ENCODE data around the gene INA.

Gene INA

GRCh38 chr10:103276251-103276895 lies 565 bp upstream of the INA start:
- DNase-seq (ENCODE audit: low read depth) = no peak

GRCh38 chr10:103277713-103278536 lies 987 bp downstream of the INA start:
- DNase-seq (ENCODE audit: low read depth) = no peak

GRCh38 chr10:103278537-103278823 lies 1.5 kb downstream of the INA start:
- DNase-seq (ENCODE audit: low read depth) = no peak

- DNase-seq (ENCODE audit: low read depth) = no peak
Observed at GRCh38 chr10:103278862-103279298, 1.9 kb downstream of the INA start.

GRCh38 chr10:103280031-103280430 lies 3.1 kb downstream of the INA start:
- no peak for DNase-seq (ENCODE audit: low read depth)

- no peak for DNase-seq (ENCODE audit: low read depth)
Observed at GRCh38 chr10:103280506-103280905, 3.6 kb downstream of the INA start.

GRCh38 chr10:103281753-103282152 lies 4.8 kb downstream of the INA start:
- DNase-seq (ENCODE audit: low read depth) = no peak

- no peak for DNase-seq (ENCODE audit: low read depth)
Observed at GRCh38 chr10:103282961-103283360, 6.0 kb downstream of the INA start.

GRCh38 chr10:103284170-103284569 lies 7.2 kb downstream of the INA start:
- DNase-seq (ENCODE audit: low read depth) = no peak

- DNase-seq (ENCODE audit: low read depth) = no peak
Observed at GRCh38 chr10:103287992-103288391, 11.1 kb downstream of the INA start.

GRCh38 chr10:103291588-103291987 lies 14.7 kb downstream of the INA start:
- no peak for DNase-seq (ENCODE audit: low read depth)

GRCh38 chr10:103295374-103296015 lies 18.6 kb downstream of the INA start:
- DNase-seq (ENCODE audit: low read depth) = no peak

GRCh38 chr10:103307594-103307993 lies 30.7 kb downstream of the INA start:
- DNase-seq (ENCODE audit: low read depth) = no peak

GRCh38 chr10:103310197-103310596 lies 33.3 kb downstream of the INA start:
- no peak for DNase-seq (ENCODE audit: low read depth)

- no peak for DNase-seq (ENCODE audit: low read depth)
Observed at GRCh38 chr10:103316087-103316486, 39.1 kb downstream of the INA start.

GRCh38 chr10:103327906-103328305 lies 51.0 kb downstream of the INA start:
- no peak for DNase-seq (ENCODE audit: low read depth)

- no peak for DNase-seq (ENCODE audit: low read depth)
Observed at GRCh38 chr10:103333934-103334520, 57.1 kb downstream of the INA start.

GRCh38 chr10:103334567-103334966 lies 57.6 kb downstream of the INA start:
- no peak for DNase-seq (ENCODE audit: low read depth)

GRCh38 chr10:103336370-103336769 lies 59.4 kb downstream of the INA start:
- no peak for DNase-seq (ENCODE audit: low read depth)
